GM18498 (cell line): Measurements from ENCODE around the gene HCN2.
A peak's percentile ranks its signal among the peaks of the same experiment; 100 is the strongest.

Experiments used
- ATAC-seq: cut with Tn5 transposase; IDR thresholded peaks from one replicate; pipeline ENCODE4 v1.9.1; 2021; ENCODE audit warnings: mild to moderate bottlenecking, moderate library complexity; ENCODE audit not compliant: unreplicated experiment

Gene HCN2

GRCh38 chr19:650121-650520 lies 60.4 kb downstream of the HCN2 start:
- ATAC-seq, result no peak

DNA sequence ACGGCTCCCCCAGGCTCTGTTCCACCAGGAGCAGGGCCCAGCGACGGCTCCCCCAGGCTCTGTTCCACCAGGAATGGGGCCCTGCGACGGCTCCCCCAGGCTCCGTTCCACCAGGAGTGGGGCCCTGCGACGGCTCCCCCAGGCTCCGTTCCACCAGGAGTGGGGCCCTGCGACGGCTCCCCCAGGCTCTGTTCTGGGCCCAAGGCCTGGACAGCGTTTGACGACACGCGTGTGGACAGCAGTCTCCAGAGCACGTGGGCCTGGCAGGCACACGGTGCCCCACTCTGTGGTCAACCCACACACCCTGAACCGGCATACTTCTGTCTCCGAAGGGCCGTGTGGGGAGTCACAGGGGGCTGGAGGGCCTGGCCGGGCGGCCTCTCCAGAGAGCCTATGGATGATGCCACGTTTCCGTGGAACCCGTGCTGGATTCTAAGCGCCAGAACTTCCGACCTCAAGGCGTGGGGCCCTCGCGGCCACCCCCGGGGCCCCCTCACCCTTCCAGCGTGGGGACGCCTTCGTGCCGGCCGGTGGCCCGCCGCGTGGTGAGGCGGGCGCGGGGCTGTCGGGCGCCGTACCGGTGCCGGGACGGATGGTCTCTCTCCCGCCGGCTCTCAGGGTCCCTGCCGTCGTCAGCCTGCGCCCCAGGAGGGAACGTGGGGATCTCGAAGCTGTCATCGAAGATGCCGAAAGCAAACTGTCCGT lies 61.6 kb downstream of the HCN2 start:
- ATAC-seq, result no peak

GRCh38 chr19:651991-652390 lies 62.3 kb downstream of the HCN2 start:
- no peak for ATAC-seq

DNA sequence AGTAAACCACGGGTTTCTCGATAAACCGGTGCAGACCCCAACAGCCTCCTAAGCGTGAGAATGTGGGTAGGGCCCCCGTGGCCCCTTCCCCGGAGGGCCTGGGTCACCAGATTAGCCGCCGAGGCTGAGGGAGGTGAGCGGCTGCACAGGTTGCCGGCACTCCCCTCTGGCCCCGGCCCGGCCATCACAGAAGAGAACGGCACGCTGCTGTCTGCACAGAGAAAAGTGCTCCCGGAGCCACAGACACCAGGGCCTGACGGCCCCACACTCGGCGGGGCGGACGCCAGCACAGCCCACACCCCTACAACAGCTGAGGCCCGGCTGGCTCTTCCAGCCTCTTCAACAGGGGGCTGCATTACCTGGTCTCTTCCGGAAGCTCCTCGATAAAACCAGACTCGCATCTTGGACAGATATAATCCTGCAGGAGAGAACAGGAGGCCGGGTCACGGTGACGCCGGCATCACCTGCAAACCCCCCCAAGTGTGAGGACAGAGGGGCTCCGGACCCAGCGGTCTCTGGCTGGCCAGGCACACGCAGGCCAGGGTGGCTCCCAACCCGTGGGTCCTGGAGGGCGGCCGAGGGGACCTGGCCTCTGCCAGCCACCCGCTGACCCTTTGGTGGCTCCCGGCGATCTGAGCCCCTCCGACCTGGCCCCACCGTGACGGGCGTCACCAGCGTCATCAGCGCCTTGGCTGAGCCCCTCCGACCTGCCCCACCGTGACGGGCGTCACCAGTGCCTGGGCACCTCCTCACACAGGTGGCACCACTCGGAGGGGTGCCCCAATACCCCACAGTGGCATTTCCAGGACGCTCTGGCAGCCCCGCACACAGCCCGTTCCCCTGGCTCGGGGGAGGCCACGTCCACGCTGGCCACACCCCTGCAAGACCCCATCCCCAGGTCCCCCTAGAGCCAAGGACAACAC lies 63.0 kb downstream of the HCN2 start:
- ATAC-seq, result no peak

GRCh38 chr19:653425-653824 lies 63.7 kb downstream of the HCN2 start:
- no peak for ATAC-seq

- no peak for ATAC-seq
Observed at GRCh38 chr19:655691-656090, 66.0 kb downstream of the HCN2 start.

DNA sequence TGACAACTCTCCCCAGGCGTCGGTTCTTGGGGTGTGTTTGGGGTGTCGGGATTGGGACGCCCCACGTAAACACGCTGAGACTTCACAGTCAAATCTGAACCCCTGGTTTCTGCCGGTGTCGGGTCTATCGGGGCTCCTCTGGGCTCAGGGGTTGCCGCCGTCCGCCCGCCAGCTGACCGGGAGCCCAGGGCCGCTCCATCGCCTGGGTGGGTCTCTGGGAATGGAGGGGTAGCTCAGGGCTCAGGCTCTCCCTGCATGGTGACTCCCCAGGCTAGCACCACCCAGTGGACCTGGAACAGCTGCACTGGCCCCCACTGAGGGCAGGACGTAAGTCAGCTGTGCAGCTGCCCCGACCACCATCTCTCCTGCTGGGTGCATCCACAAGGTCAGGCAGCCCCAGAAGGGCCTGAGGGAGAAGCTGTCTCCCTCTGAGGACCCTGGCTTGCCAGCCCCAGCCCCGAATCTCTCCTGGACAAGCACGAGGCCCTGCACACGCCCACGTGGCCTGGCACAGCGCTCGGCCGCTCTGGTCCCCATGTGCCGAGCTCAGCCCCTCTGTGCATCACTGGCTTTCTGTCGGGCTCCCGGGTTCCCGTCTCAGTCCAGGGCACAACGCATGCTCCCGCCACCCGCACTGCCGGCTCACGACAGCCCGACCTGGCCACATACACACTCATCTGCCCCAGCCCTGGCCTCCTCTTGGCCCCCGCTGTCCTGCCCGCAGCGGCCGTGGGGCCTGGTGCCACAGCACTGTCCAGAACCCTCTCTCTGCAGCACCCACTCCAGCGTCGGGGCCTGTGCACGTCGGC lies 67.3 kb downstream of the HCN2 start:
- ATAC-seq, result no peak

GRCh38 chr19:657611-658010 lies 67.9 kb downstream of the HCN2 start:
- no peak for ATAC-seq

DNA sequence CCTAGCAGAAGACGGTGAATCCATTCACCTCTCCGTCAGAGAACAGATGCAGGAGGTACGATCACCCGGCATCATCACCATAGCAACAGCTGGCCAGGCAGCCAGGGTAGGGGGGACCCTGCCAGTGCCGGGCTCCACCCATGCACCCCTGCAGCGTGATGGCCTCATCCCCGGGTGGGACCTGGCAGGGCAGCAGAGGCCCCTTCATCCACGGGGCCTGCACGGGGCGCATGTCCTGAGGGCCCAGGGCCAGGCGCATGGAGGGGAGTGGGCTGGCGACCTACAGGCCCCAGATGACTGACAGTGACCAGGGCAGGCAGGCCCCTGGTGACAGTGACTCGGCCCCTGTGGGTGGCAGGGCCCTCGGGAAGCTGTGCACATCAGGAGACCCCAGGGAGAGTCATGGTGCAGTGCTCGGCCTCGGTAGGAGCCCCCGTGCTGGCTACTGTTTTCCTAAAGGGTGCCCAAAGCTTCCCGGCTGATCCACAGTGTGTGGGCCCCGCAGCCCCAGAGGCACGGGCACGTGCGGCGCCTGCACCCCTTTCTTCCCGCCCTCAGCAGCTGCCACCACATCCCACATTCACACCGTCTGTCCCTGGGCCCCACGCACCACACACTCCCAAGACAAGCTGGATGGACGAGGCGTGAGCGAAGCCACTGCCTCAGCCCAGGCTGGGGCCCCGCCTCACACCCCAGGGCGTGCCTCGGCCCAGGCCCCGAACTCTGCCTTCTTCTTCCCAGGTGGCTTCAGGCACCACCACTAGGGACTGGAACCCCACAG lies 68.6 kb downstream of the HCN2 start:
- no peak for ATAC-seq

GRCh38 chr19:658916-659839 lies 69.5 kb downstream of the HCN2 start:
- no peak for ATAC-seq

- peak; percentile 0 for ATAC-seq
Observed at GRCh38 chr19:660793-661426, 71.2 kb downstream of the HCN2 start.

- ATAC-seq, result peak; percentile 25
Observed at GRCh38 chr19:661427-662196, 71.9 kb downstream of the HCN2 start.

DNA sequence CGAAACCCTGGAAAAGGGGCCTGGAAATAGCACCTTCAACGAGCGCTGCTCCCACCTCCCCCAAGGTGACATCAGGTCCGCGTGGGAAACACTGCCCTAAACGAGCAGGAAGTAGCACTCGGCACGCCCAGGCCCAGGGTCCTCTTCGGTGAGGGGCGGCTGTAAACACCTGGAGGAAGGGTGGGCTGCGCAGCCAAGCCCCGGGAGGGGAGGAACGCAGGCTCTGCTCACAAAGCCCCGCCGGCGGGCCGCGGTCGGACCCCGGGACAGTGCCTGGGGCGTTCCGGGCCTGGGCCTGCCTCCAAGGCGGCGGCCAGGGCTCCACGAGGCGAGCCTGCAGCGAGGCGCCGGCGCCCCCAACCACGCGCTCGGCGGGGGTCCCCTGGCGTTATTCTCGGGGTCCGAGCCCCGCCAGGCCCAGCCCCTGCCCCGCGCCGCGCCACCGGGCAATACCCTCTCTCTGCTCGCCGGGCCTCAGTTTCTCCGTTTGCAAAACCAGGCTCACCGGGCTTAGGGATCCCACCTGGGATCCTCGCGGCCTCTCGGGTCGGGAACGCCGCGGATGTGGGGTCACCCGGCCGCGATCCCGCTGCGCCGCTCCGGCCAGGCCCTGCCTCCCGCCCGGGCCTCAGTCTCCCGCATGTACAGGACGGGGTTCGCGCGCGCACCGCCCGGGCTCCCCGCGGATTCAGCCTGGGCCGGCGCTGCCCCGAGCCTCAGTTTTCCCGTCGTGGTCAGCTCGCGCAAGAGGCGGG lies 72.7 kb downstream of the HCN2 start:
- peak; percentile 24 for ATAC-seq

DNA sequence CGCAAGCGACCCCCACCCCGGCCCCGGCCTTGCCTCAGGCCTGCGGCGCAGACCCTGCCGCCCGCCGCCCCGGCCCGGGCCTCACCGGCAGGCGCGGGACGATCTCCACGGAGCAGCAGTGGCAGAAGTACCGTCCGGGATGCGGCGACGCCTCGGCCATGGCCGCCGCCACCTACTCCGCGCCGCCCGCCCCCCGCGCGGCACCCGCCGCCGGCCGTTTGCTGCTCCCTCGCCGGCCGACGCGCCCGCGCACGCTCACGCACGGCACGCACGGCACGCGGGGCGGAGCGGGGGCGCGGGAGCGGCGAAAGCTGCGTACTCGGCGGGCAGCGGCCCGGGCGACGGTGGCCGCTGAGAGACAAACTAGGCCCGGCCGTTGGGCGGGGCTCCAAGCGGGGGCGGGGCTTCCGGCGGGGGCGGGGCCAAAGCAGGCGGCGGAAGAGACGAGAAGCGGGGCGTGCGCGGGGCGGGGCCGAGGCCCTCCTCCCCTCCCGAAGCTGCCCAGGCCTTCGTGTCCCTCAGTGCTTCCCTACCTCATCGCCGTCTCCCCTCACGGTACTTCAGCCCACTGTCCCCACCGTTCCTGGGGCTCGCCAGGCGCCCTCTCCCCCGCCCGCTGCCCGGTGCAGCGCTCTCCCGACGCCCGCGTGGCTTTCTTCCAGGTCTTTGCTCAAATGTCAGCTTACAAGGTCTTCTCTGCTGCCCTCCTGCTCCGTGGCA lies 73.4 kb downstream of the HCN2 start, which contains the start of gene RNF126:
Gene RNF126 (minus strand): TSS at position 253 of the 720 bp plus-strand sequence. CDS start 93 bp downstream, at position 160.
- peak; percentile 65 for ATAC-seq

GRCh38 chr19:663682-664117 lies 74.0 kb downstream of the HCN2 start:
- no peak for ATAC-seq

- ATAC-seq, result no peak
Observed at GRCh38 chr19:664913-665443, 75.3 kb downstream of the HCN2 start.
